Measurements from ENCODE around the gene MCTP1.
A peak's percentile ranks its signal among the peaks of the same experiment; 100 is the strongest.

MCTP1 gene

GRCh38 chr5:95261437-95262175, 23.3 kb downstream of the MCTP1 start:
- peak; percentile 77 for ATAC-seq

GRCh38 chr5:95256991-95257390, 27.9 kb downstream of the MCTP1 start:
- no peak for ATAC-seq
- TF ChIP-seq BACH2 (CRISPR knock-in tag; IDR thresholded peaks at IDR 0.05; ENCODE audit: borderline replicate concordance) = no peak

More at GRCh38 chr5:95261437-95262175, 23.3 kb downstream of the MCTP1 start:
- no peak for TF ChIP-seq CSDC2 (CRISPR knock-in tag; IDR thresholded peaks at IDR 0.05)
- TF ChIP-seq TCF4 (CRISPR knock-in tag; IDR thresholded peaks at IDR 0.05; ENCODE audit: borderline replicate concordance) = no peak
- no peak for TF ChIP-seq RARB (CRISPR knock-in tag; IDR thresholded peaks at IDR 0.05)
- no peak for TF ChIP-seq SNAI2 (CRISPR knock-in tag; IDR thresholded peaks at IDR 0.05)
- no peak for TF ChIP-seq ZFP30 (CRISPR knock-in tag; IDR thresholded peaks at IDR 0.05)
- no peak for TF ChIP-seq ARNTL (CRISPR knock-in tag; IDR thresholded peaks at IDR 0.05; ENCODE audit: borderline replicate concordance, low read depth)
- TF ChIP-seq CSRNP3 (CRISPR knock-in tag; IDR thresholded peaks at IDR 0.05) = no peak
- TF ChIP-seq CREB5 (CRISPR knock-in tag; IDR thresholded peaks at IDR 0.05; ENCODE audit: low read depth) = no peak
- no peak for TF ChIP-seq ZFP3 (CRISPR knock-in tag; IDR thresholded peaks at IDR 0.05)
- TF ChIP-seq ISL1 (CRISPR knock-in tag; IDR thresholded peaks at IDR 0.05) = no peak
- TF ChIP-seq OSR1 (CRISPR knock-in tag; IDR thresholded peaks at IDR 0.05) = no peak
- TF ChIP-seq PATZ1 (CRISPR knock-in tag; IDR thresholded peaks at IDR 0.05; ENCODE audit: borderline replicate concordance) = no peak
- TF ChIP-seq GLIS3 (CRISPR knock-in tag; IDR thresholded peaks at IDR 0.05) = no peak
- TF ChIP-seq ZNF8 (CRISPR knock-in tag; IDR thresholded peaks at IDR 0.05) = no peak
- TF ChIP-seq BACH2 (CRISPR knock-in tag; IDR thresholded peaks at IDR 0.05; ENCODE audit: borderline replicate concordance) = no peak
- no peak for TF ChIP-seq PPARA (CRISPR knock-in tag; IDR thresholded peaks at IDR 0.05; ENCODE audit: borderline replicate concordance)
- TF ChIP-seq TSHZ2 (CRISPR knock-in tag; IDR thresholded peaks at IDR 0.05) = no peak

GRCh38 chr5:95256446-95256845, 28.4 kb downstream of the MCTP1 start:
- no peak for ATAC-seq
- TF ChIP-seq ZNF565 (CRISPR knock-in tag; conservative IDR thresholded peaks at IDR 0.05; ENCODE audit: low read depth) = no peak

GRCh38 chr5:95252801-95253200, 32.1 kb downstream of the MCTP1 start:
- TF ChIP-seq BACH2 (CRISPR knock-in tag; IDR thresholded peaks at IDR 0.05; ENCODE audit: borderline replicate concordance) (no peak), TOX (CRISPR knock-in tag; IDR thresholded peaks at IDR 0.05; ENCODE audit: borderline replicate concordance) (no peak), CSDC2 (CRISPR knock-in tag; IDR thresholded peaks at IDR 0.05) (no peak), SNAI2 (CRISPR knock-in tag; IDR thresholded peaks at IDR 0.05) (no peak), ZNF565 (CRISPR knock-in tag; conservative IDR thresholded peaks at IDR 0.05; ENCODE audit: low read depth) (no peak), ARNTL (CRISPR knock-in tag; IDR thresholded peaks at IDR 0.05; ENCODE audit: borderline replicate concordance, low read depth) (no peak), GLIS3 (CRISPR knock-in tag; IDR thresholded peaks at IDR 0.05) (no peak), CREB5 (CRISPR knock-in tag; IDR thresholded peaks at IDR 0.05; ENCODE audit: low read depth) (no peak), CSRNP3 (CRISPR knock-in tag; IDR thresholded peaks at IDR 0.05) (no peak)
- no peak for ATAC-seq

All from SK-N-SH treated with all-trans-retinoic acid at 6 μM for 48 hours (cell line).